Neural cell (in vitro differentiated cells): ENCODE results near the gene ANXA4. TPM values are rescaled to one million over a fixed set of nuclear protein-coding genes. Genes with fewer than 3 reads are reported as not detected.

Source experiments
- H2AFZ ChIP-seq: fragments of 200-600, 300-800 bp; sonication (generic), shearing (Covaris generic); 2 replicates; pipeline ENCODE4 v1.6.0; 2014; ENCODE audit warnings: low read depth, mild to moderate bottlenecking, antibody characterized with exemption, low read length, moderate library complexity
- H3F3A ChIP-seq: fragments of 200-600 bp; shearing (Covaris generic); 2 replicates; pipeline ENCODE4 v1.6.1; 2016; ENCODE audit warnings: mild to moderate bottlenecking, moderate library complexity, mixed read lengths, antibody characterized with exemption, low read length; ENCODE audit not compliant: insufficient read depth, poor library complexity, severe bottlenecking
- H3K27ac ChIP-seq: fragments of 200-600, 300-800 bp; sonication (generic), shearing (Covaris generic); 2 replicates; pipeline ENCODE4 v1.5.1; 2014; ENCODE audit warnings: mild to moderate bottlenecking, low read length, moderate library complexity
- H3K27me3 ChIP-seq: fragments of 300-800, 200-600 bp; sonication (generic), shearing (Covaris generic); 2 replicates; pipeline ENCODE4 v1.6.0; 2014; ENCODE audit warnings: mild to moderate bottlenecking, low read depth, low read length, moderate library complexity; ENCODE audit not compliant: insufficient read depth
- H3K36me3 ChIP-seq: fragments of 300-800, 200-600 bp; sonication (generic), shearing (Covaris generic); 2 replicates; pipeline ENCODE4 v1.5.1; 2014; ENCODE audit warnings: mild to moderate bottlenecking, antibody characterized with exemption, low read length, moderate library complexity; ENCODE audit not compliant: insufficient read depth
- H3K4me2 ChIP-seq: fragments of 300-800, 200-600 bp; sonication (generic), shearing (Covaris generic); 2 replicates; pipeline ENCODE4 v1.6.0; 2014; ENCODE audit warnings: mild to moderate bottlenecking, low read length
- H3K4me3 ChIP-seq: fragments of 300-800, 200-600 bp; sonication (generic), shearing (Covaris generic); 2 replicates; pipeline ENCODE4 v1.5.1; 2014; ENCODE audit warnings: mild to moderate bottlenecking, low read length, moderate library complexity
- H3K79me2 ChIP-seq: fragments of 200-600 bp; shearing (Covaris generic); replicated peaks from 2 replicates; pipeline ENCODE4 v1.6.0; 2014; ENCODE audit warnings: mild to moderate bottlenecking, low read length, moderate library complexity; ENCODE audit not compliant: insufficient read depth
- H3K9ac ChIP-seq: fragments of 300-800, 200-600 bp; sonication (generic), shearing (Covaris generic); 2 replicates; pipeline ENCODE4 v1.6.1; 2016; ENCODE audit warnings: mild to moderate bottlenecking, low read length, mixed read lengths
- H3K9me2 ChIP-seq: fragments of 200-600 bp; shearing (Covaris generic); 2 replicates; pipeline ENCODE4 v1.6.1; 2016; ENCODE audit warnings: mild to moderate bottlenecking, low read length, mixed read lengths; ENCODE audit not compliant: insufficient read depth
- H3K9me3 ChIP-seq: fragments of 200-600, 300-800 bp; sonication (generic), shearing (Covaris generic); 2 replicates; pipeline ENCODE4 v1.6.1; 2016; ENCODE audit warnings: mild to moderate bottlenecking, mixed run types, low read length, moderate library complexity, mixed read lengths
- H4K20me1 ChIP-seq: fragments of 200-600 bp; shearing (Covaris generic); 2 replicates; pipeline ENCODE4 v1.6.1; 2016; ENCODE audit warnings: mild to moderate bottlenecking, mixed run types; ENCODE audit not compliant: insufficient read depth
- CTCF ChIP-seq: fragments of 450-650 bp; IDR thresholded peaks from 2 replicates; pipeline ENCODE4 v1.5.1; 2014; ENCODE audit warnings: antibody characterized with exemption, mild to moderate bottlenecking, moderate library complexity; ENCODE audit not compliant: poor library complexity, severe bottlenecking
- EP300 ChIP-seq: fragments of 450-650 bp; conservative IDR thresholded peaks from 2 replicates; pipeline ENCODE4 v1.6.1; 2014; ENCODE audit warnings: antibody characterized with exemption, mild to moderate bottlenecking, moderate library complexity; ENCODE audit not compliant: poor library complexity, severe bottlenecking
- EZH2 ChIP-seq: fragments of 200-600, 300-800 bp; shearing (Covaris generic), sonication (generic); IDR thresholded peaks from 2 replicates; pipeline ENCODE4 v1.6.1; 2014; ENCODE audit warnings: antibody characterized with exemption, low read length, borderline replicate concordance, mild to moderate bottlenecking; ENCODE audit not compliant: insufficient read depth, poor library complexity, severe bottlenecking
- MXI1 ChIP-seq: fragments of 450-650 bp; conservative IDR thresholded peaks from 2 replicates; pipeline ENCODE4 v1.6.1; 2014; ENCODE audit warnings: antibody characterized with exemption, mild to moderate bottlenecking; ENCODE audit not compliant: poor library complexity, severe bottlenecking
- POLR2AphosphoS5 ChIP-seq: IDR thresholded peaks from 2 replicates; pipeline ENCODE4 v1.6.1; 2012
- RAD21 ChIP-seq: fragments of 450-650 bp; conservative IDR thresholded peaks from 2 replicates; pipeline ENCODE4 v1.6.1; 2014; ENCODE audit warnings: antibody characterized with exemption, mild to moderate bottlenecking, moderate library complexity
- REST ChIP-seq: IDR thresholded peaks from 2 replicates; pipeline ENCODE4 v1.6.1; 2012; ENCODE audit warnings: borderline replicate concordance
- SMC3 ChIP-seq: fragments of 450-650 bp; conservative IDR thresholded peaks from 2 replicates; pipeline ENCODE4 v1.6.1; 2014; ENCODE audit warnings: antibody characterized with exemption, mild to moderate bottlenecking, moderate library complexity; ENCODE audit not compliant: poor library complexity
- TAF1 ChIP-seq: IDR thresholded peaks from 2 replicates; pipeline ENCODE4 v1.6.1; 2012; ENCODE audit warnings: low read depth
- polyA plus RNA-seq: library from polyadenylated mRNA; depleted of rRNA; stranded (reverse); fragments of >200 nt; gene quantifications from 2 replicates; pipeline ENCODE4 v1.2.3, GENCODE V29; 2014

ANXA4 gene
- polyA plus RNA-seq, 1 donor from 2014 or later = 1.8 TPM

GRCh38 chr2:69693059-69693774, 48.7 kb upstream of the ANXA4 start:
- H3K27me3 ChIP-seq = no peaks in the 10 kb centered on the region
- H3K4me2 ChIP-seq = no peak overlapping the region
- no peak for TF ChIP-seq CTCF
- no peak for TF ChIP-seq TAF1
- TF ChIP-seq MXI1 = no peak
- TF ChIP-seq EZH2 = no peak
- TF ChIP-seq REST = no peak
- no peak for TF ChIP-seq SMC3
- no peak for TF ChIP-seq POLR2AphosphoS5
- TF ChIP-seq RAD21 = no peak
- no peak overlapping the region for H3K27ac ChIP-seq
- no peaks in the 10 kb centered on the region for H3K36me3 ChIP-seq
- no peaks in the 10 kb centered on the region for H4K20me1 ChIP-seq
- H2AFZ ChIP-seq = no peak overlapping the region
- H3K9me3 ChIP-seq = no peaks in the 10 kb centered on the region
- no peak overlapping the region for H3K9ac ChIP-seq
- no peaks in the 10 kb centered on the region for H3K9me2 ChIP-seq
- no peak overlapping the region for H3K4me3 ChIP-seq
- H3K79me2 ChIP-seq = no peaks in the 10 kb centered on the region
- H3F3A ChIP-seq = no peaks in the 10 kb centered on the region

- no peaks in the 10 kb centered on the region for H3K36me3 ChIP-seq
- no peaks in the 10 kb centered on the region for H3K9me2 ChIP-seq
- no peaks in the 10 kb centered on the region for H3K9me3 ChIP-seq
- H3F3A ChIP-seq = no peaks in the 10 kb centered on the region
- H2AFZ ChIP-seq = no peak overlapping the region
- H3K27me3 ChIP-seq = no peaks in the 10 kb centered on the region
- no peaks in the 10 kb centered on the region for H3K79me2 ChIP-seq
- no peaks in the 10 kb centered on the region for H4K20me1 ChIP-seq
- H3K27ac ChIP-seq = no peak overlapping the region
- no peak overlapping the region for H3K4me2 ChIP-seq
- H3K9ac ChIP-seq = no peak overlapping the region
- no peak overlapping the region for H3K4me3 ChIP-seq
- TF ChIP-seq SMC3 = no peak
- no peak for TF ChIP-seq POLR2AphosphoS5
- no peak for TF ChIP-seq EP300
- no peak for TF ChIP-seq MXI1
- TF ChIP-seq REST = no peak
- TF ChIP-seq TAF1 = no peak
- no peak for TF ChIP-seq EZH2
- no peak for TF ChIP-seq CTCF
- TF ChIP-seq RAD21 = no peak
These were observed 48.0 kb upstream of the ANXA4 start for GRCh38 chr2:69693775-69694450.
